IPS DF 6.9 (cell line): ENCODE results near the gene DNM3.
A peak's percentile ranks its signal among the peaks of the same experiment; 100 is the strongest.

Experiments used
- DNase-seq: peaks from one replicate; pipeline ENCODE4 v3.0.0-alpha.2; 2013; ENCODE audit warnings: low read depth, low spot score
- H3K27ac ChIP-seq: one replicate; pipeline ENCODE4 v1.5.1; 2013; ENCODE audit warnings: low read length, control low read depth
- H3K27me3 ChIP-seq: 2 replicates; pipeline ENCODE4 v1.6.1; 2013; ENCODE audit warnings: mild to moderate bottlenecking, low read length; ENCODE audit not compliant: control insufficient read depth, insufficient read depth
- H3K36me3 ChIP-seq: 2 replicates; pipeline ENCODE4 v1.6.1; 2013; ENCODE audit warnings: low read length; ENCODE audit not compliant: control insufficient read depth, insufficient read depth
- H3K4me1 ChIP-seq: 2 replicates; pipeline ENCODE4 v1.6.1; 2013; ENCODE audit warnings: low read length; ENCODE audit not compliant: control insufficient read depth, insufficient read depth
- H3K4me3 ChIP-seq: 2 replicates; pipeline ENCODE4 v1.5.1; 2013; ENCODE audit warnings: mild to moderate bottlenecking, low read length
- H3K9me3 ChIP-seq: 2 replicates; pipeline ENCODE4 v1.6.1; 2013; ENCODE audit warnings: low read length, inconsistent platforms; ENCODE audit not compliant: control insufficient read depth, insufficient read depth
- WGBS: extraction: QIAGEN DNeasy Blood & Tissue Kit; methylation state at CpG from one replicate; pipeline ENCODE4 v1.1.7; 2013; ENCODE audit warnings: mixed read lengths, missing lambda C conversion rate; ENCODE audit not compliant: insufficient read length, insufficient coverage; 5-methylcytosine and 5-hydroxymethylcytosine counted together

Gene DNM3

GRCh38 chr1:172125812-172126430 lies 284.6 kb downstream of the DNM3 start:
- Histone ChIP-seq H3K36me3 (no peaks in the 10 kb centered on the region), H3K27me3 (no peaks in the 10 kb centered on the region), H3K9me3 (no peaks in the 10 kb centered on the region), H3K27ac (no peak overlapping the region), H3K4me1 (no peaks in the 10 kb centered on the region), H3K4me3 (no peak overlapping the region)
- DNase-seq, result no peak

DNA sequence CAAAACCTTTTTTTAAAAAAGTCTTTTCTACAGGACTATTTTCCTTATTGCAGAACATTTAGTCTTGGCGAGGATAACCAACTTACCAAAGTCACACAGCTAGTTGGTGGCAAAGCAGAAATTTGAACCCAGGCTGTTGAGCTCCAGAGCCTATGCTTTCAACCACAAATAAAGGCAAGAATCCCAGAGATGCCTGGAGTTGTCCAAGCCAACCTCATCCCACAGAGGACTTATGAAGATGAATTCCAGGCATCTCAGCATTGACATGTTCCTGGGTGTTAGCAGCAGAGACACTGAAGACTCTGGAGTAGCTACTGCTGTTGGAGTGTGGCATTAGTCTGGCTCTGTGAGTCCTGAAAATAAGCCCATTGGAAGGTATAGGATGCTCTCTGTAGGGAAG lies 291.5 kb downstream of the DNM3 start:
- Histone ChIP-seq H3K36me3 (no peaks in the 10 kb centered on the region), H3K4me1 (no peaks in the 10 kb centered on the region), H3K4me3 (no peak overlapping the region), H3K27me3 (no peaks in the 10 kb centered on the region), H3K9me3 (no peaks in the 10 kb centered on the region), H3K27ac (no peak overlapping the region)
- no CpG with 5 or more reads among the region's 1 CpG for WGBS
- DNase-seq, result no peak

GRCh38 chr1:172134087-172134731 lies 292.9 kb downstream of the DNM3 start:
- no CpG with 5 or more reads among the region's 2 CpGs for WGBS
- H3K27ac ChIP-seq, result no peak overlapping the region
- no peak for DNase-seq
- H3K4me3 ChIP-seq, result no peak overlapping the region
- no peaks in the 10 kb centered on the region for H3K9me3 ChIP-seq
- no peaks in the 10 kb centered on the region for H3K27me3 ChIP-seq
- H3K36me3 ChIP-seq, result no peaks in the 10 kb centered on the region
- H3K4me1 ChIP-seq, result no peaks in the 10 kb centered on the region

DNA sequence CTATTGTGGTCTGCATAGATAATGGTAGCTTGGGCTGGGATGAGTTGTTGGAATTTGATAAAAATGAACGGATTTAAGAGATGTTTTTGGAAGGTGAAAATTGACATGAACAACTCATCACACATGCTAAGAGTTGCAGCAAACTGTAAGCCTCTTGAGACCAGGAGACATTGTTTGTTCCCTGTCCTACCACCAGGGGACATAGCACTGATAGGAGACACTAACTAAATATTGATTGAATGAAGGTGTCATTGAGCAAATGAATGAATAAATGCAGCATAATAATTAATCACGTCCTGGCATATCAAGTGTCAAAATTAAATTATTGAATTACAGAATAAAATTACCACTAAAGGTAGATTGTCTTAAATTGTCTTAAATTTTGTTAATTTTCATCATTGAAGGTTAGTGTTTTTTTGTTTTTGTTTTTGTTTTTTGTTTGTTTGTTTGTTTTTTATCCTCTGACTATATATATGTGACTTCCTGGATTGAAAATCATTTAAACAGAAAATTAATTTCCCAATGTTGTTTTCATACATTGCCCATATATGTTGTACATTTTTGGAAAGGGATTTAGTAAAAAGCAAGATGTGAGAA lies 293.9 kb downstream of the DNM3 start:
- Histone ChIP-seq H3K27me3 (no peaks in the 10 kb centered on the region), H3K36me3 (no peaks in the 10 kb centered on the region), H3K4me3 (no peak overlapping the region), H3K9me3 (no peaks in the 10 kb centered on the region), H3K4me1 (no peaks in the 10 kb centered on the region), H3K27ac (no peak overlapping the region)
- DNase-seq, result peak; percentile 18
- WGBS, result 100% methylated on average over 1 of the region's 2 CpGs

GRCh38 chr1:172135978-172136610 lies 294.8 kb downstream of the DNM3 start:
- no peak overlapping the region for H3K4me3 ChIP-seq
- no CpG with 5 or more reads among the region's 4 CpGs for WGBS
- no peaks in the 10 kb centered on the region for H3K4me1 ChIP-seq
- H3K27ac ChIP-seq, result no peak overlapping the region
- H3K36me3 ChIP-seq, result no peaks in the 10 kb centered on the region
- no peaks in the 10 kb centered on the region for H3K27me3 ChIP-seq
- no peaks in the 10 kb centered on the region for H3K9me3 ChIP-seq
- no peak for DNase-seq

GRCh38 chr1:172136925-172137324 lies 295.6 kb downstream of the DNM3 start:
- H3K4me1 ChIP-seq, result no peaks in the 10 kb centered on the region
- no peak overlapping the region for H3K27ac ChIP-seq
- H3K27me3 ChIP-seq, result no peaks in the 10 kb centered on the region
- no peaks in the 10 kb centered on the region for H3K9me3 ChIP-seq
- no peaks in the 10 kb centered on the region for H3K36me3 ChIP-seq
- no peak overlapping the region for H3K4me3 ChIP-seq
- no CpG with 5 or more reads among the region's 5 CpGs for WGBS
- no peak for DNase-seq

DNA sequence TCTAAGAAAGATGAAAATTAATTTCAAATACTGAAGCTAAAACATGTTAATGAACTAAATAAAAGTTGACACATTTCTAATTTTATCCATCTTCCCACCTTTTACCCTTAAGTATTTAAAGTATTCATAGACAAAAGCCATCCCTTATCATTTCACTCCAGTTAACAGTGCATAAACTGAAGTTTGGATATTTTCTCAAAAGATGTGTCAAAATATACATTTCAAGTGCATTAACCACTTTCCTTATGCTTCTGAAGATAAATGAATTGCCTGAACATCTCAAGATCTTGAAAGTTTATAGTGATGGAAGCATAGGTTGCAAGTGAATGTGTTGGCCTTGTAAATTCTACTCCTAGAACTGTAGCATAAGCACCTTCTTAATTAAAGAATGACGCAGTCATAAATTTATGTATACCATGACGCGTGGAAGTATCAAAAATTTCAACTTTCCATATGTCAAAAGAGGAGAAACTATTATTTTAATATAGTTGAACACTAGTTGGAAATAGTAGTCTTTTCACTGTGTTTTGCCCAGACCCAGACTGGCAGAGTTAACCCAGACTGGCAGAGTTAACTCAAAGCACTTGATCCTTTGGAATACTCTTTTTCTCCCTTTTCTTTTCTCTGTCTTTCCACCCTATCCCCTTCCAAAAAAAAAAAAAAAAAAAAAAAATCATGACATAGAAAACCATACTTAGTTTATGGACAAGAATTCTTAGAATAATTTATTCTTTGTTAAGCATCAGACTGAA lies 296.6 kb downstream of the DNM3 start:
- Histone ChIP-seq H3K36me3 (no peaks in the 10 kb centered on the region), H3K9me3 (no peaks in the 10 kb centered on the region), H3K27ac (no peak overlapping the region), H3K27me3 (no peaks in the 10 kb centered on the region), H3K4me3 (no peak overlapping the region), H3K4me1 (no peaks in the 10 kb centered on the region)
- no CpG with 5 or more reads among the region's 3 CpGs for WGBS
- DNase-seq, result no peak

- no peaks in the 10 kb centered on the region for H3K4me1 ChIP-seq
- no peaks in the 10 kb centered on the region for H3K9me3 ChIP-seq
- no peak overlapping the region for H3K27ac ChIP-seq
- no peaks in the 10 kb centered on the region for H3K36me3 ChIP-seq
- no peaks in the 10 kb centered on the region for H3K27me3 ChIP-seq
- WGBS, result no CpG with 5 or more reads among the region's 2 CpGs
- no peak overlapping the region for H3K4me3 ChIP-seq
- DNase-seq, result no peak
Observed at GRCh38 chr1:172138634-172139033, 297.3 kb downstream of the DNM3 start.

DNA sequence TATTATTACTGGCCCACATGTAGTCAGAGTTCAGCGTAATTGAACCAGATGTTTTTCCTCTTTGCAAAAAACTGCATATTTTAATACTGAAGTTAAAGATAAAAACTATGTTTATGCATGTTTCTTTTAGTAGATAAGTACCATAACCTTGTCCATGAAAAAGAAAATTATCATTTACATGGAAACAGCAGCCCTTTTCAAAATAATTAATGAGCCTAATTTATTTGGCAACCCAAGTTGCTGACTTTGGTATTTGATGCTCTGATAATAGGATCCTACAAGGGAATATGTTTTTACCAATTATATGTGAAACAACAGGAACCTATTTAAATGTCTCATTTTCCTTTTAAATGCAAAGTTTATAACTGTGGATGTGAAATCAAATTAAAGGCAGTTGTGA lies 297.9 kb downstream of the DNM3 start:
- H3K4me3 ChIP-seq, result no peak overlapping the region
- no peaks in the 10 kb centered on the region for H3K4me1 ChIP-seq
- H3K27me3 ChIP-seq, result no peaks in the 10 kb centered on the region
- no peaks in the 10 kb centered on the region for H3K36me3 ChIP-seq
- DNase-seq, result no peak
- H3K27ac ChIP-seq, result no peak overlapping the region
- H3K9me3 ChIP-seq, result no peaks in the 10 kb centered on the region
- no CpG with 5 or more reads among the region's 1 CpG for WGBS

DNA sequence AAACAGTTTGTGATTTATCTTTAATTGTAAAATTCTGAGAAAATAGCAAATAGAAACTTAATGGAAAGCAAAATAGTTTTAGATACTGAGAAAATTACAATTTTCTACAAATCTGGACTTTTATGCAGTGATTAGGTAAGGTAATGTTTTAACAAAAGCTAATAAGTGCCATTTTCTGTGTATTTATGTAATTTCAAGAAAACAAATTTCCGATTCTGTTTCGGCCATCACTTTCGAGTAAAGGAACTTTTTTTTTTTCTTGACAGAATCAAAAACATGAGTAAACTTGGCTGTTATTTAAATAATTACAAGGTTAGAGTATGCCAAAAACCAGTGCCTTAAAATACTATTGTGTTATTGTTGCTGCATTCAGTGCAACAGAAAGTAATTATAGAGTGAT lies 298.8 kb downstream of the DNM3 start:
- no peak for DNase-seq
- H3K36me3 ChIP-seq, result no peaks in the 10 kb centered on the region
- no peak overlapping the region for H3K4me3 ChIP-seq
- no peaks in the 10 kb centered on the region for H3K27me3 ChIP-seq
- WGBS, result no CpG with 5 or more reads among the region's 3 CpGs
- no peaks in the 10 kb centered on the region for H3K9me3 ChIP-seq
- no peak overlapping the region for H3K27ac ChIP-seq
- H3K4me1 ChIP-seq, result no peaks in the 10 kb centered on the region; the same call in 1 of the 2 replicates
